ENCODE measurements around the gene KIF6. TPM values are rescaled to one million over a fixed set of nuclear protein-coding genes. Genes with fewer than 3 reads are reported as not detected.

Gene KIF6
- total RNA-seq, 1 donor from 2014 or later = not detected

- TF ChIP-seq POLR2A (IDR thresholded peaks at IDR 0.05) (no peak), CTCF (IDR thresholded peaks at IDR 0.05) (no peak), POLR2AphosphoS5 (IDR thresholded peaks at IDR 0.05; ENCODE audit: insufficient read depth in 1 of 2, low read depth in 1 of 2) (no peak)
- peak in 1 of 2 donors; percentile 37 for DNase-seq (ENCODE audit: extremely low spot score in 2 of 2)
- intact Hi-C loops (cut with DNase I) = no loop called here
- H3K27ac ChIP-seq = peak overlapping the region; percentile 23
- H3K9me3 ChIP-seq = no peaks in the 10 kb centered on the region
- no peaks in the 10 kb centered on the region for H3K36me3 ChIP-seq
- H3K27me3 ChIP-seq = no peaks in the 10 kb centered on the region
- H3K4me3 ChIP-seq = no peak overlapping the region
- H3K4me1 ChIP-seq = peaks cover 12% of the 10 kb centered on the region
Observed at GRCh38 chr6:39430871-39431523, 294.2 kb downstream of the KIF6 start.

- no peaks in the 10 kb centered on the region for H3K9me3 ChIP-seq
- no peak overlapping the region for H3K4me3 ChIP-seq
- intact Hi-C loops (cut with DNase I) = no loop called here
- H3K36me3 ChIP-seq = no peaks in the 10 kb centered on the region
- H3K27ac ChIP-seq = no peak overlapping the region
- H3K27me3 ChIP-seq = no peaks in the 10 kb centered on the region
- TF ChIP-seq POLR2AphosphoS5 (IDR thresholded peaks at IDR 0.05; ENCODE audit: insufficient read depth in 1 of 2, low read depth in 1 of 2) (no peak), CTCF (IDR thresholded peaks at IDR 0.05) (no peak), POLR2A (IDR thresholded peaks at IDR 0.05) (no peak)
- H3K4me1 ChIP-seq = peaks cover 16% of the 10 kb centered on the region
- peak in 1 of 2 donors; percentile 11 for DNase-seq (ENCODE audit: extremely low spot score in 2 of 2)
Observed at GRCh38 chr6:39430446-39430845, 294.8 kb downstream of the KIF6 start.

GRCh38 chr6:39428816-39429215 lies 296.4 kb downstream of the KIF6 start:
- intact Hi-C loops (cut with DNase I) = no loop called here
- H3K36me3 ChIP-seq = no peaks in the 10 kb centered on the region
- H3K4me1 ChIP-seq = peaks cover 16% of the 10 kb centered on the region
- DNase-seq (ENCODE audit: extremely low spot score in 2 of 2) = peak in 1 of 2 donors; percentile 64
- H3K27me3 ChIP-seq = no peaks in the 10 kb centered on the region
- H3K27ac ChIP-seq = no peak overlapping the region
- H3K4me3 ChIP-seq = no peak overlapping the region
- H3K9me3 ChIP-seq = no peaks in the 10 kb centered on the region
- no peak for TF ChIP-seq POLR2A (IDR thresholded peaks at IDR 0.05)
- no peak for TF ChIP-seq CTCF (IDR thresholded peaks at IDR 0.05)
- TF ChIP-seq POLR2AphosphoS5 (IDR thresholded peaks at IDR 0.05; ENCODE audit: insufficient read depth in 1 of 2, low read depth in 1 of 2) = no peak

- Histone ChIP-seq H3K27ac (no peak overlapping the region), H3K36me3 (no peaks in the 10 kb centered on the region), H3K4me1 (peaks cover 16% of the 10 kb centered on the region), H3K4me3 (no peak overlapping the region), H3K9me3 (no peaks in the 10 kb centered on the region), H3K27me3 (no peaks in the 10 kb centered on the region)
- peak in 1 of 2 donors; percentile 16 for DNase-seq (ENCODE audit: extremely low spot score in 2 of 2)
- no peak for TF ChIP-seq CTCF (IDR thresholded peaks at IDR 0.05)
- no peak for TF ChIP-seq POLR2A (IDR thresholded peaks at IDR 0.05)
- intact Hi-C loops (cut with DNase I) = no loop called here
Observed at GRCh38 chr6:39428152-39428551, 297.1 kb downstream of the KIF6 start.

- TF ChIP-seq POLR2AphosphoS5 (IDR thresholded peaks at IDR 0.05; ENCODE audit: insufficient read depth in 1 of 2, low read depth in 1 of 2) (peak in 1 of 2 donors; percentile 89), POLR2A (IDR thresholded peaks at IDR 0.05) (no peak), CTCF (IDR thresholded peaks at IDR 0.05) (no peak)
- H3K36me3 ChIP-seq = no peaks in the 10 kb centered on the region
- intact Hi-C loops (cut with DNase I) = no loop called here
- no peak overlapping the region for H3K27ac ChIP-seq
- no peaks in the 10 kb centered on the region for H3K27me3 ChIP-seq
- no peak overlapping the region for H3K4me3 ChIP-seq
- H3K4me1 ChIP-seq = peaks cover 21% of the 10 kb centered on the region
- no peaks in the 10 kb centered on the region for H3K9me3 ChIP-seq
- DNase-seq (ENCODE audit: extremely low spot score in 2 of 2) = peak in 1 of 2 donors; percentile 58
Observed at GRCh38 chr6:39426073-39426456, 299.1 kb downstream of the KIF6 start.
